Measurements from ENCODE around the gene PREP.

DNA sequence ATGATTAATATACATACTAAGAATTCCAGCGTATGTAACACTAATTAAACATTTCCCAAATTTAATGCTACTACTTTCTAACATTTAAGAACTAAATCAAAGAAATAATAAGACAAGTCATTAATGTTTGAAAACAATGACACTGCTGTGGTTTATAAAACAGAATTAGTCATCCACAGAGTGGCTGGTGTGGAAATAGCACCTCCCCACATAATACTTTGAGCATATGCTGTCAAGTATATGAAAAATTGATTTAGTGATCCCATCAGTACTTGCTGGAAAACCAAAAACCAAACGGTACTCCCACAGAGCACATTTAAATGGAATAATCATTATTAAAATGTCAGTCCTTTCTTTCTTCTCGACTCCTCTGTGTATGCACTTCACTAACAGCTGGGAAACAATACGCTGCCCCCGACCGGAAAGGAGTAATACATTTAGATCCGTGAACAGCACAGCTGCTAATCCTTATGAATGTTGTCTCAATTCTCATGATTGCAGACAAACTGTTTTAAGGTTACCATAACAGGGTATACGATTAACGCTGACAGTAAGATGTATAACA, 78.4 kb downstream of the PREP start:
- TF ChIP-seq POLR2A (IDR thresholded peaks at IDR 0.05; ENCODE audit: low read length) (no peak), GATA1 (IDR thresholded peaks at IDR 0.05; ENCODE audit: low read depth, low read length) (no peak)
